Activated CD8-positive, alpha-beta T cell treated with anti-CD3 and anti-CD28 coated beads, Interleukin-2, amount 10 ng/mL, durations not matched to agents 7 days and 5 days (primary cell): ENCODE data around the gene C2CD2. TPM values are rescaled to one million over a fixed set of nuclear protein-coding genes. Genes with fewer than 3 reads are reported as not detected.

Source experiments
- ATAC-seq: fragments of 150-1000 bp; cut with Tn5 transposase; one replicate; pipeline ENCODE4 v1.10.0; 2021; ENCODE audit warnings: moderate library complexity
- CTCF ChIA-PET: fragments of 350-600 bp; sonication (Branson Sonifier 250); formaldehyde crosslinking; loops from one replicate; lab custom pipeline; 2021; ENCODE audit warnings: antibody characterized with exemption; lab: Charles Lee
- POLR2A ChIA-PET: fragments of 350-600 bp; sonication (Branson Sonifier 250); formaldehyde crosslinking; loops from one replicate; lab custom pipeline; 2021; ENCODE audit warnings: antibody characterized with exemption; lab: Charles Lee
- DNase-seq: peaks from one replicate; pipeline ENCODE4 v3.0.0-alpha.2; 2020
- H3K27ac Mint-ChIP-seq: one replicate; pipeline ENCODE4 v1.8.0; 2021; ENCODE audit warnings: mild to moderate bottlenecking, mixed read lengths
- H3K27me3 Mint-ChIP-seq: one replicate; pipeline ENCODE4 v1.8.0; 2021; ENCODE audit warnings: low read depth, mixed read lengths
- H3K36me3 Mint-ChIP-seq: one replicate; pipeline ENCODE4 v1.8.0; 2021; ENCODE audit warnings: low read depth, mixed read lengths
- H3K4me1 Mint-ChIP-seq: one replicate; pipeline ENCODE4 v1.8.0; 2021; ENCODE audit warnings: low read depth, mixed read lengths
- H3K4me3 Mint-ChIP-seq: one replicate; pipeline ENCODE4 v1.8.0; 2021; ENCODE audit warnings: mild to moderate bottlenecking, mixed read lengths
- H3K9me3 Mint-ChIP-seq: one replicate; pipeline ENCODE4 v1.8.0; 2022; ENCODE audit warnings: mixed read lengths; ENCODE audit not compliant: insufficient read depth
- total RNA-seq, 2 experiments: library from RNA; stranded (reverse); gene quantifications; one replicate each; pipeline ENCODE4 v1.2.3, GENCODE V29; 2021

Gene C2CD2
- total RNA-seq, 2 experiments from 2014 or later, result 5.5 to 5.6 TPM

DNA sequence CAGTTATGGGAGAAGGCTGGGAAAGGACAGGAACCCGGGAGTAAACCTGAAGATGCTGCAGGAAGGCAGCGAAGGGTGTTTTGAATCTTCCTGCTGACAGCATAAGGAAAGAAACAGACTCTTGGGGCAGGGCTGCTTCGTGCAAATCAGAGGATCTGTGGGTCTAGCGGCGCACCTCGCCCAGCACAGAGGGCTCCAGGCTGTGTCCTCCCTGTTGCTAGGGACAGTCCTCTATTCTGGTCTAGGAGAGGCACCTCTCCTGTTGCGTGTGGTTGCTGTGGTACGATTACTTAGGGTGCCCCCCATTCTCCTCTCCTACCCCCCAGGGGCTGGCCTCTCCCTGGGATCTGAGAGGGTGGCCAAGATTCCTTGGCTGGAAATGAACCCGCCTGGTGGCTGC lies 11.4 kb downstream of the C2CD2 start:
- Mint-ChIP-seq H3K4me1 (no peaks in the 10 kb centered on the region), H3K27ac (no peak overlapping the region), H3K4me3 (no peak overlapping the region), H3K36me3 (no peaks in the 10 kb centered on the region), H3K27me3 (no peaks in the 10 kb centered on the region), H3K9me3 (no peaks in the 10 kb centered on the region)
- POLR2A ChIA-PET, result no interaction called here
- CTCF ChIA-PET, result interaction anchor here (0.9 to 2.0 kb wide), 3 partner anchors 14 to 175 kb away, joined by 3 to 5 read pairs (median 3); no protein-coding TSS in a partner anchor
- ATAC-seq, result no peak
- no peak for DNase-seq

DNA sequence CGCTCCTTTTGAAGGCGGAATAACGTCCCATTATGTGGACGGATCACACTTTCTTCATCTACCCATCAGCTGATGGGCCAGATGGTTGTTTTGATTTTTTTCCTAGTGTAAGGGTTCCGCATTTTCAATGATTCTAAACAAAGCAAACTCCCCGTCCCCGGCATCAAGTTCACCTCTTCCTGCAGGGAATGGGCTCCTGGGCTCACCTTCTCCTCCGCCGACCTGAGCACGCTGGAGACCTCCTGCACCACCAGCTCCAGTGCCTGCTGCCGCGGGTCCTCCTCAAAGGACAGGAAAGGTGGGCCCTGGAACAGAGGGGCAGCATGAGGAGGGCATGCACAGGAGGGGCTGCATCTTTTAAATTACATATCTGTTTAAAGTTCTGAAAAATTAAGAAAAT lies 11.9 kb downstream of the C2CD2 start:
- CTCF ChIA-PET, result interaction anchor here (1.5 kb wide), 1 partner anchor 11 kb away, joined by 3 read pairs; no protein-coding TSS in a partner anchor
- Mint-ChIP-seq H3K9me3 (no peaks in the 10 kb centered on the region), H3K27me3 (no peaks in the 10 kb centered on the region), H3K4me3 (no peak overlapping the region), H3K27ac (no peak overlapping the region), H3K36me3 (no peaks in the 10 kb centered on the region), H3K4me1 (no peaks in the 10 kb centered on the region)
- ATAC-seq, result no peak
- DNase-seq, result no peak
- POLR2A ChIA-PET, result interaction anchor here (1.8 kb wide), 1 partner anchor 15 kb away, joined by 5 read pairs; no protein-coding TSS in a partner anchor

DNA sequence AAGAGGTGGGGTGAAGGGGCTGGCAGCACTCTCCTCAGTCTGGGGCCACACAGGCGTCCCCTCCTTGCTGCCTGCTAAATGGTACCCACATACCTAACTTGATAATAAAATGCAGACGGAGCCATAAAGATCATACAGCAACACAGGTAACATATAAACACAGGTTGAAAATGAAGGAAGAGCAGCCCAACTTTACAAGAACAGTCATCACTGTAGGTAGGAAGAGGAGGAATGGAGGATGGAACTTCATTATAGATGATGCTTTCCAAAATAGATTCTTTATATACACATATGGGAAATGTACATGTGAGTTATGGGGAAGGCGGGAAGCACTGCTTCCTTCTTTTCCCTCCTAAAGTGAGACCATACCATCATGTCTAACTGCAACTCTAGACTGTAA lies 13.4 kb downstream of the C2CD2 start:
- Mint-ChIP-seq H3K9me3 (no peaks in the 10 kb centered on the region), H3K4me3 (no peak overlapping the region), H3K27ac (no peak overlapping the region), H3K4me1 (no peaks in the 10 kb centered on the region), H3K27me3 (peaks cover 9% of the 10 kb centered on the region), H3K36me3 (no peaks in the 10 kb centered on the region)
- ATAC-seq, result no peak
- ChIA-PET CTCF (interaction anchor here (1.5 kb wide), 1 partner anchor 12 kb away, joined by 3 read pairs; no protein-coding TSS in a partner anchor), POLR2A (interaction anchor here (1.8 kb wide), 1 partner anchor 14 kb away, joined by 5 read pairs; no protein-coding TSS in a partner anchor)
- DNase-seq, result no peak

DNA sequence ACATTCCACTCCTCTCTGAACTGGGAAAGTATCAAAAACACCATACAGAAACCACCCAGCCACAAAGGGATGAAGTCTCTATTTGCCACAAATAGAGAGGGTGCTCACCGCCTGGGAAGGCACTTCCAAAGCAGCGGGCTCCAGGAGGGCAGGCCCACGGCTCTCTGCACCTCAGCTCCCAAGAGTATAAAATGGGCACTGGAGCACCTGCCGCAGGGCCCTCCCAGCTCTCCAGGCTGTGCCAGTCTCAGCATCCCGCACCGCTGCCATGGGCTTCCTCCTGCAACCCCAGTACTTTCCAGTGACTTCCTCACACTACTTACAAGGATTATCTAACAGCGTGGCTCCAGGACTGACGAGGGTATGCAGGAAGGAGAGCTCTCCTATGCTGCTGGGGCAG lies 14.4 kb downstream of the C2CD2 start:
- ATAC-seq (no peak), DNase-seq (no peak)
- ChIA-PET CTCF (interaction anchor here (0.8 kb wide), 1 partner anchor 178 kb away, joined by 3 read pairs; no protein-coding TSS in a partner anchor), POLR2A (no interaction called here)
- Mint-ChIP-seq H3K9me3 (no peaks in the 10 kb centered on the region), H3K27ac (no peak overlapping the region), H3K4me1 (no peaks in the 10 kb centered on the region), H3K4me3 (no peak overlapping the region), H3K36me3 (no peaks in the 10 kb centered on the region), H3K27me3 (peaks cover 13% of the 10 kb centered on the region)

DNA sequence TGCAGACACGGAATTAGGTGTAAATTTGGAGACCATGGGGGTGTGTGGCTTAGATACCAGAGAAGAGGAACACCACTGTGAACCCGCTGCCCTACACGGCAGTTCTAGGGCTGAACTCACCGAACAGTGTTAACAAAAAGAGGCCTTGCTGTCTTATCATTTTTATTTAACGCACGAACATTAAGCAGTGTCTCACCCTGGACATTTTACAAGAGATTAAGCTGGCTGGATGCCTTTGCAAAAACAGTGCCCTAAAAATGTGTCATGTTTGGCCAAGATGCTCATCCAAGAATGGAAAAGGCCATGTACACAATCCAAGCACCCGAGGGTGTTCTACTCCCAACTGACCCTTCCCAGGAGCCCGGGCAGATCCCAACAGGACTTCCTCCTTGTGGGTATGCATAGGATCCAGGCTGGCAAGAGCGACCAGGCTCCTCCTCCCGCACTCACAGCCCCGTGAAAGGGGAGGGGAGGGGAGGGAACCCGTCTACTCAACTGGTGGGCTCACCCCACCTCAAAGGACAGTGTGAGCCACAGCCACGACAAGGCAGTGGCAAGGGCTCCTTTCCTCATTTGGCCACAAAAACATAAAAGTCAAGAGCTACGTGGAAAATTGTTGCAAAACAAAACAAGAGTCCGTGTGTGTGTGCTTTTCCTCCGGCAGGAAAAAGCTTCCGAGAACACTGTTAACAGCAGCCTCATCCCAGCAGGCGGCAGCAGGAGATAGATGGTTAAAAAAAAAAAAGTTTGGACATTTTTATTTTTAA lies 20.3 kb downstream of the C2CD2 start:
- peaks cover 23% of the 10 kb centered on the region for H3K27me3 Mint-ChIP-seq
- H3K4me3 Mint-ChIP-seq, result no peak overlapping the region
- ChIA-PET CTCF (interaction anchor here (0.9 kb wide), 1 partner anchor 184 kb away, joined by 3 read pairs; no protein-coding TSS in a partner anchor), POLR2A (interaction anchor here (0.7 kb wide), 1 partner anchor 108 kb away, joined by 5 read pairs; no protein-coding TSS in a partner anchor)
- no peak overlapping the region for H3K27ac Mint-ChIP-seq
- H3K9me3 Mint-ChIP-seq, result no peaks in the 10 kb centered on the region
- peaks cover 11% of the 10 kb centered on the region for H3K4me1 Mint-ChIP-seq
- no peak for ATAC-seq
- no peak for DNase-seq
- no peaks in the 10 kb centered on the region for H3K36me3 Mint-ChIP-seq

DNA sequence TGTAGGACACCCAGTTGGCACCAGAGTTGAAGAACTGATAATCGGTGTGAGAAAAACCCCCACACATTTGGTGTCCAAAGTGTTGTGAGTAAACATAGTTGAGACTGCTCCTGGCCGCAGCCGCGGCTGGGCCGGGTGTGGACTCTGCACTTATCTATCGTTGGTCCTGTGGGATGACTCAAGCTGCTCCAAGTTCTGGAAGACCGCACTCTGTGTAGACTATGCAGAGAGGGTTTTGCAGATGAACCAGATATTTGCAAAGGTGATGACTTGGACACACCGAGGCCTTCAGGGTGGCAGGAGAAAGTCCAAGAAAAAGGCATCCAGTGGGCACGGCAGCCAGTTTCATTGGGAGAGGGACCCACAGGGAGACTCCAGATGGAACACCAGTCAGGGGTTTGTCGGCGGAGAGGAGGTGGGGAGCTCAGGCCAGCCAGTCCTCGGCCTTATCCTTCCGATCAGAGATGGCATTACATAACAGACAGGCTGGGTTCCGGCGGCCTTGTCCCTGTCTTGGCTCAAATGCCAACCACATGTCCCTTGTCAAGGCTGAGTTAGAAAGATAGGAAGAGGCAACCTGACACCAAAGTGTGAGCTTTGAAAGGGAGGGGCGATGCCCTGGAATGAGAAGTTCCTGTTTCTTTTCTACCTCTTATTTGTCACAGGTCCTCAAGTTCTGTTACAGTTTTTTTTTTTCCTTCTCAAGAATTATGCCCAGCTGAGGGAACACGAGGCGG lies 21.1 kb downstream of the C2CD2 start:
- H3K27ac Mint-ChIP-seq, result no peak overlapping the region
- CTCF ChIA-PET, result interaction anchor here (0.9 kb wide), 1 partner anchor 184 kb away, joined by 3 read pairs; no protein-coding TSS in a partner anchor
- no peak overlapping the region for H3K4me3 Mint-ChIP-seq
- peaks cover 23% of the 10 kb centered on the region for H3K27me3 Mint-ChIP-seq
- POLR2A ChIA-PET, result interaction anchor here (0.7 kb wide), 1 partner anchor 109 kb away, joined by 5 read pairs; no protein-coding TSS in a partner anchor
- no peaks in the 10 kb centered on the region for H3K36me3 Mint-ChIP-seq
- no peaks in the 10 kb centered on the region for H3K9me3 Mint-ChIP-seq
- DNase-seq (no peak), ATAC-seq (no peak)
- peaks cover 19% of the 10 kb centered on the region for H3K4me1 Mint-ChIP-seq

DNA sequence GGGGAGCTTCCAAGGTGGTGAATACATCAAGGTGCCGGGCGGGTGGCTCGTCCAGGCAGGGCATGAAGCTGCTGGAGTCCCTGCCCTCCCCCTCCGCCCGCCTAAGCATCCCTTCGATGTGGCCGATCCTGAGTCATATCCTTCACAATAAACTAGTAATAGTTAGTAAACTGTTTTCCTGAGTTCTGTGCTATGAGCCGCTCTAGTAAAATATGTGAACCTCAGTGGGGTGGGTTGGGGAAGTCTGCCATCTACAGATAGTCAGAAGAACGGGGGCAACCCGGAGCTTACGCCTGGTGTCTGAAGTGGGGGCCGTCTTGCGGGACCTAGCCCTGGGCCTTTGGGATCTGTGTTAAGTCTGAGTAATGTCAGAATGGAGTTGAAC lies 21.6 kb downstream of the C2CD2 start:
- H3K4me3 Mint-ChIP-seq, result no peak overlapping the region
- peaks cover 23% of the 10 kb centered on the region for H3K27me3 Mint-ChIP-seq
- ATAC-seq, result no peak
- POLR2A ChIA-PET, result no interaction called here
- DNase-seq, result no peak
- peaks cover 24% of the 10 kb centered on the region for H3K4me1 Mint-ChIP-seq
- CTCF ChIA-PET, result interaction anchor here (0.9 kb wide), 1 partner anchor 185 kb away, joined by 3 read pairs; no protein-coding TSS in a partner anchor
- no peak overlapping the region for H3K27ac Mint-ChIP-seq
- H3K36me3 Mint-ChIP-seq, result no peaks in the 10 kb centered on the region
- H3K9me3 Mint-ChIP-seq, result no peaks in the 10 kb centered on the region

DNA sequence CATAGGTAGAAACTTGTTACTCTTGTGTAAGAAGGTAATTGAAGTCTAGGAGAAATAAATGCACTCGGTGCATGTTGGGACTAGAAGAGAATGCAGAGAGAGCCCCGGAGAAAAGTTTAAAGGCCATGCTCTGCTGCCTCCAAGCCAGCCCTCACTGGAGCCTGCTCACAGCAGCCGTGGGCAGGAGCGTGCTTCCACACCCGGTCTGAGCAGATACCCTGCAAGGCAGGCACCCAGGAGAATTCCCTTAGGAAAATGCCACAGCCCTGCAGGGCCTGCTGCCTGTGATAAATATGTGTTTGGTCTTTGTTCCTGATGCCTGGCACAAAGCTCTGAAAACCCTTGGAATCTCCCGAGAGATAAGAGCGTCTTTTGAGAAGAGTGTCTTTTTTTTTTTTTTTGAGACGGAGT lies 22.8 kb downstream of the C2CD2 start:
- CTCF ChIA-PET, result no interaction called here
- Mint-ChIP-seq H3K4me3 (no peak overlapping the region), H3K27me3 (peaks cover 17% of the 10 kb centered on the region), H3K27ac (no peak overlapping the region), H3K36me3 (no peaks in the 10 kb centered on the region), H3K4me1 (peaks cover 32% of the 10 kb centered on the region), H3K9me3 (no peaks in the 10 kb centered on the region)
- ATAC-seq (no peak), DNase-seq (no peak)
- POLR2A ChIA-PET, result no interaction called here

DNA sequence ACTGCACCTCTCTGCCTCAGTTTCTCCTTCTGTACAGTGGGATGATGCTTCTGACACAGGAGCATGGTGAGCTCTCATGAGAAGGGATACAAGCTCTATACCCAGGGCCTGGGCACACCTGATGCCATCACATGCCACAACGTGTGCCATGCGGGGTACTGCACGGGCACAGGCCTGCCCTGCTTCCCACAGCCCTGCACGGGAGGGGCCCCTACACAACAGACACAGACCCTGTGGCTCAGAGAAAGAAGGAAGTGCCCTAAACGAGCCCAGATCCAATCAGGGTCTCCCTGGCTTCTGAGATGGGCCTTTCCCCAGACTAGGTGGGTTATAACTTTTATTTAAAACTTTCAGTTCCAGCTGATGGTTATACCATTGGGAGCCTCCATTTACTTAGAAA lies 24.6 kb downstream of the C2CD2 start:
- H3K27me3 Mint-ChIP-seq, result peaks cover 8% of the 10 kb centered on the region
- ATAC-seq (no peak), DNase-seq (no peak)
- peaks cover 48% of the 10 kb centered on the region for H3K4me1 Mint-ChIP-seq
- CTCF ChIA-PET, result interaction anchor here (1.0 to 1.7 kb wide), 4 partner anchors 14 to 196 kb away, joined by 3 to 6 read pairs (median 4); no protein-coding TSS in a partner anchor
- no peak overlapping the region for H3K27ac Mint-ChIP-seq
- H3K4me3 Mint-ChIP-seq, result no peak overlapping the region
- H3K36me3 Mint-ChIP-seq, result no peaks in the 10 kb centered on the region
- POLR2A ChIA-PET, result interaction anchor here (0.8 to 1.1 kb wide), 2 partner anchors 73 to 76 kb away, joined by 3 read pairs; no protein-coding TSS in a partner anchor
- no peaks in the 10 kb centered on the region for H3K9me3 Mint-ChIP-seq

DNA sequence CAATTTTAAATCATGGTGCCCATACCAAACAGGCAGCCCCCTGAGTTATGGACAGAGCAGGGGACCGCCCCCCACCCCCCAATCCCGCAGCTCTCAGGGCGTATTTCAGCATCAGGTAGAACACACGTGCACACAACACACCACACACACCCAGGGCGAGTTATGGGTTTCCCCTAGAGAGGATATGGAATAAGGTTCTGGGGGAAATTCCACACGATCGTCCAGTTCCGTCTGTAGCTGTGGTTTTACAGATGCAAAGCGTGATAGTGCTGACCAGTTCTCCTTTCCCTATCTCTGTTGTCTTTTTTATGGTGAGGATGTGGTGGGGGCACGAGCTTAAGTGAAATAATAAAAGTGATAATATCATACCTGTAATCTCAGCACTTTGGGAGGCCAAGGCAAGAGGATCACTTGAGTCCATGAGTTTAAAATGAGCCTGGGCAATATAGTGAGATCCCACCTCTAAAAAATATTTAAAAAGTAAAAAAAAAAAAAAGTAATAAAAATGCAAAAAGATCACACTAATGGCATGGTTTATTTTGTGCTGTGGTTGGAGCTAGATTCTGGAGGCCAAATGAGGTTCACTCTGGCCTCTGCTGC lies 25.1 kb downstream of the C2CD2 start:
- DNase-seq, result no peak
- Mint-ChIP-seq H3K36me3 (no peaks in the 10 kb centered on the region), H3K27ac (peak overlapping the region; percentile 8), H3K4me3 (no peak overlapping the region), H3K27me3 (peaks cover 6% of the 10 kb centered on the region), H3K4me1 (peaks cover 53% of the 10 kb centered on the region), H3K9me3 (no peaks in the 10 kb centered on the region)
- POLR2A ChIA-PET, result interaction anchor here (0.8 to 1.2 kb wide), 3 partner anchors 12 to 77 kb away, joined by 3 read pairs; no protein-coding TSS in a partner anchor
- CTCF ChIA-PET, result interaction anchor here (1.0 to 1.7 kb wide), 4 partner anchors 14 to 197 kb away, joined by 3 to 6 read pairs (median 4); no protein-coding TSS in a partner anchor
- ATAC-seq, result no peak
